ENCODE results near the gene PTP4A1. TPM values are rescaled to one million over a fixed set of nuclear protein-coding genes. Genes with fewer than 3 reads are reported as not detected.

PTP4A1 gene
- total and polyA plus RNA-seq, 8 donors = 5.4 to 77.8 (median 31.0) TPM

DNA sequence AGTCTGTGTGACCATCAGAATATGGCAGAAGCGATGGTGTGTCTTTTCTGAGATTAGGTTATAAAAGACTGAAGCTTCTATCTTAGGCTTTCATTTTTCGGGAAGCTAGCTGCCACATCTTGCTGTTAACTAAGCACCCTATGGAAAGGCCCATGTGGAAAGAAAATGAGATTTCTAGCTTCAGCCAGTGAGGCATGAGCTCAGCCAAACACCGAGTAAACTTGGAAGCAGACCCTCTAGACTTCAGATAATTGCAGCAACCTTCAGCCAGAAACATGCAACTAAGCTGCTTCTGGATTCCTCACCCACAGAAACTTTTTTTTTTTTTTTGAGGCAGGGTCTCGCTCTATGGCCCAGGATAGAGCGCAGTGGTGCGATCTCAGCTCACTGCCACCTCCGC lies 20.6 kb downstream of the PTP4A1 start:
- Histone ChIP-seq H3K27ac (no peak overlapping the region), H3K4me3 (no peak overlapping the region), H3K4me1 (no peaks in the 10 kb centered on the region), H3K36me3 (no peaks in the 10 kb centered on the region), H3K27me3 (peaks cover 0 to 3% (median 0%) of the 10 kb centered on the region in 4 donors), H3K9me3 (no peaks in the 10 kb centered on the region)
- intact Hi-C loops (cut with DNase I) = loop anchor here in 2 of 3 donors (10.0 kb wide), 1 partner anchor 172 kb away; no protein-coding TSS in a partner anchor
- FAIRE-seq (no peak), DNase-seq (no peak), ATAC-seq (no peak)
- WGBS, 2 donors = 93 to 95% methylated on average over 7 of the region's 7 CpGs
- TF ChIP-seq, protein P1, sequence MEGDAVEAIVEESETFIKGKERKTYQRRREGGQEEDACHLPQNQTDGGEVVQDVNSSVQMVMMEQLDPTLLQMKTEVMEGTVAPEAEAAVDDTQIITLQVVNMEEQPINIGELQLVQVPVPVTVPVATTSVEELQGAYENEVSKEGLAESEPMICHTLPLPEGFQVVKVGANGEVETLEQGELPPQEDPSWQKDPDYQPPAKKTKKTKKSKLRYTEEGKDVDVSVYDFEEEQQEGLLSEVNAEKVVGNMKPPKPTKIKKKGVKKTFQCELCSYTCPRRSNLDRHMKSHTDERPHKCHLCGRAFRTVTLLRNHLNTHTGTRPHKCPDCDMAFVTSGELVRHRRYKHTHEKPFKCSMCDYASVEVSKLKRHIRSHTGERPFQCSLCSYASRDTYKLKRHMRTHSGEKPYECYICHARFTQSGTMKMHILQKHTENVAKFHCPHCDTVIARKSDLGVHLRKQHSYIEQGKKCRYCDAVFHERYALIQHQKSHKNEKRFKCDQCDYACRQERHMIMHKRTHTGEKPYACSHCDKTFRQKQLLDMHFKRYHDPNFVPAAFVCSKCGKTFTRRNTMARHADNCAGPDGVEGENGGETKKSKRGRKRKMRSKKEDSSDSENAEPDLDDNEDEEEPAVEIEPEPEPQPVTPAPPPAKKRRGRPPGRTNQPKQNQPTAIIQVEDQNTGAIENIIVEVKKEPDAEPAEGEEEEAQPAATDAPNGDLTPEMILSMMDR (IDR thresholded peaks at IDR 0.05) = no peak

DNA sequence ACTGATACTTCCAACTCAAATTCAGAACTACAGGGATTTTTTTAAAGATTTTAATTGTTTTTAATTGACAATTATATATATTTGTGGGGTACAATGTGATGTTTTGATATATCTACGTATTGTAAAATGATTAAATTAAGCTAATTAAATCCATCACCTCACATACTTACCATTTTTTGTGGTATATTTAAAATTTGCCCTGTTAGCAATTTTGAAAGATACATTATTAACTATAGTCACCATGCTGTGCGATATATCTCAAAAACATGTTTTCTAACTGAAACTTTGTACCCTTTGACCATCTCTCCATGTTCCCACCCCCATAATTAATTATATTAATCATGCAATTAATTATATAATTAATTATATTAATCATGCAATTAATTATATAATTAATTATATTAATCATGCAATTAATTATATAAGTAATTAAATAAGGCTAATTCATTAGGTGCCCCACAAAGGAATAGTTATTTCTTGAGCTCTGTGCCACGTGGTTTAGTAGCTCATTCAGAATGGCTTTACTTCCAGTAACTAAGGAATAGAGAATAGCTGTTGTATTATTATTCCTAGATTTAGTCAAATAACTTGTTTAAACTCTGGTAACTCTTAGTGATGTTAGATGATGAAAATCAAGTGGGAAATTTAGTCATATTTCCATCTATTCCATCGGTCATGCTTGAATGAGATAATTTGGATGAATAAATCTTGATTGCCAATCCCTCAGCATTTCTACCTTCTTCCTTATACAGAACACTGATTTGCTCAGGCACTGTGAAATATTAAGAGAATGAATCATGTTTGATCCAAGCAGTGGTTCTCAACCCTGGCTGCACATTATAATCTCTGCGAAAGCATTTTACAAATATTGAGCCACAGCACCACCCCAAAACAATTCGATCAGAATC lies 25.1 kb downstream of the PTP4A1 start:
- Histone ChIP-seq H3K4me1 (no peaks in the 10 kb centered on the region), H3K27me3 (peaks cover 0 to 3% (median 0%) of the 10 kb centered on the region in 4 donors), H3K36me3 (no peaks in the 10 kb centered on the region), H3K9me3 (no peaks in the 10 kb centered on the region), H3K27ac (peak overlapping the region in 2 of 4 donors; percentile 62 to 80), H3K4me3 (peak overlapping the region in 3 of 4 donors; percentile 30 to 49 (median 43))
- ATAC-seq = peak; percentile 30 to 80 (median 56)
- DNase-seq = no peak
- WGBS, 2 donors = 35 to 37% methylated on average over 6 of the region's 6 CpGs
- TF ChIP-seq, protein P1 (IDR thresholded peaks at IDR 0.05) = no peak
- intact Hi-C loops (cut with DNase I) = loop anchor here in 2 of 3 donors (10.0 kb wide), 1 partner anchor 167 kb away; no protein-coding TSS in a partner anchor
- FAIRE-seq = peak; percentile 89

DNA sequence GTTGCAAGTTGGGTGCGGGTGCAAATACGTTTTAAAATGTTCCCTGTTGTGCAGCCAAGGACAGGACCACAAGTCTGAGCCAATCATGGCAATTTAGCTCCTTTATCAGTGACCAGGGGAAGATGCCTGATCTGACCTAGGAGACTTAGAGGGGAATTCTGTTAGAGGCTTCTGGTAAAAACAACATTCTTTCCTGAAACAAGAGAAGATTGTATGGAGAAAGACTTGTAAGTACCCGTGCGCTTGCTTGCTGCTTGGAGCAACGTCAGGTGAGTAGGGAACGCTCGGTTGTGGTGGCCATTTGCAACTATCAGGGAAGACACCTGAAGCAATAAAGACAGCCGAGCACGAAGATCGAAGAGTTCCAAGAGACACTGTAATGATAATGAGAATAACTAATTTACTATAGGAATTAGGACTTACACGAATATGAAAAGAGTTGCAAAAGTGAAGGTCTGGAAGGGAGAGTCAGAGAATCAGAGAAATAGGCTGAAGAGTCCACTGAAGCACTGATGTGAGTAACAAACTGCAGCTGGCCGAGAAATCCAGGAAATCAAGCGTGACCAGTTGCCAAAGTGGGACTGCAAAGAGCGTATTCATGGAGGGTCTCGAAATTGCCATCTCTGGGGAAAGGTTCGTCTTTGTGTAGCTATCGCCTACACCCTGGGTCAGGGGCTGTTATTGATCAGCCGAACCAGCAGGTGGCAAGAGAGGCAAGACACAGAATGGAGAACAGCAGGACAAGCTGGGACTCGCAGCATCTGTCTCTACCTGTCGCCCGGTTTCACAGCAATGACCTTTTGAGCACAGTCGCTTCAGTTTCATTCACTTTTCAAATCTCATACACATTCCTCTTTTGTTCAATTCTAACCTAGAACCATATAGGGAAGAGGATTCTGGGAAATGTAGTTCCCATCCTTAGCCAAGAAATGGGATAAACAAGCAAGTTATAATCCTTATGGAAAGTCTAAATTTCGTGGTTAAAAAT lies 26.1 kb downstream of the PTP4A1 start:
- intact Hi-C loops (cut with DNase I) = loop anchor here in 2 of 3 donors (10.0 kb wide), 1 partner anchor 166 kb away; no protein-coding TSS in a partner anchor
- FAIRE-seq = no peak
- H3K4me3 ChIP-seq = peak overlapping the region; percentile 13 to 49 (median 36)
- H3K36me3 ChIP-seq = no peaks in the 10 kb centered on the region
- 1% methylated on average over 23 of the region's 23 CpGs for whole genome bisulfite sequencing, 2 donors
- H3K27ac ChIP-seq = peak overlapping the region in 3 of 4 donors; percentile 7 to 80 (median 62)
- H3K27me3 ChIP-seq = peaks cover 0 to 3% (median 0%) of the 10 kb centered on the region in 4 donors
- peak; percentile 97 to 99 (median 98) for ATAC-seq
- H3K4me1 ChIP-seq = no peaks in the 10 kb centered on the region
- peak; percentile 59 to 78 (median 62) for DNase-seq
- no peaks in the 10 kb centered on the region for H3K9me3 ChIP-seq
- TF ChIP-seq, protein P1 (IDR thresholded peaks at IDR 0.05) = peak; percentile 49 to 79 (median 68)

DNA sequence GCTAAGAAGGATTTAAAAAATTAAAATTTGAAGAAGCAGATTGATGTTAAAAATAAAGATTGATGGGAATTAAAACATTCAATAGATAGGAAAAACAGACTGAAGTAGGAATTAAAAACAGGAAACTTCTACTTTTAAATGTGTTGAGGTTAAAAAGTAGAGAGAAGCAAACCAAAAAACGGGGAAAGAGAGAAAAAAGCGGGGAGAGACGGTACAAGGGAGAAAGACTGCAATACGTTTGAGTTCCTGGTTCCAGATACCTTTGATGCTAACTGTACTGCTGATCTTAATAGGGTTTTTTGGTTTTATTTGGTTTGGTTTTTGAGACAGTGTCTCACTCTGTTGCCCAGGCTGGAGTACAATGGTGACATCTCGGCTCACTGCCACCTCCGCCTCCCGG lies 27.0 kb downstream of the PTP4A1 start:
- no peaks in the 10 kb centered on the region for H3K27me3 ChIP-seq
- H3K27ac ChIP-seq = no peak overlapping the region
- no peak for DNase-seq
- H3K36me3 ChIP-seq = no peaks in the 10 kb centered on the region
- intact Hi-C loops (cut with DNase I) = loop anchor here in 2 of 3 donors (10.0 kb wide), 1 partner anchor 166 kb away; no protein-coding TSS in a partner anchor
- no peak for ATAC-seq
- H3K4me3 ChIP-seq = no peak overlapping the region
- H3K9me3 ChIP-seq = no peaks in the 10 kb centered on the region
- TF ChIP-seq, protein P1 (IDR thresholded peaks at IDR 0.05) = no peak
- FAIRE-seq = no peak
- 87 to 89% methylated on average over 7 of the region's 7 CpGs for WGBS, 2 donors
- no peaks in the 10 kb centered on the region for H3K4me1 ChIP-seq
